PC-9 (cell line): ENCODE data around the gene ABI2. TPM values are rescaled to one million over a fixed set of nuclear protein-coding genes. Genes with fewer than 3 reads are reported as not detected.

Experiments used
- BruUV-seq: library from RNA; stranded (reverse); fragments of 400-500 nt; replicated peaks from 2 replicates; lab custom pipeline; 2021; lab: Mats Ljungman, UMichigan
- CTCF ChIA-PET: fragments of 300-600 bp; sonication (Branson Sonifier 250); formaldehyde crosslinking; loops from one replicate; lab custom pipeline; 2022; ENCODE audit warnings: antibody characterized with exemption; lab: Charles Lee
- POLR2A ChIA-PET: fragments of 300-600 bp; sonication (Branson Sonifier 250); formaldehyde crosslinking; loops from one replicate; lab custom pipeline; 2022; ENCODE audit warnings: antibody characterized with exemption; ENCODE audit not compliant: unreplicated experiment; lab: Charles Lee
- DNase-seq, 2 experiments: peaks; one replicate each; pipeline versions ENCODE4 v3.0.0 to v3.0.0-alpha.2; 2015 to 2022; ENCODE audit warnings: mixed read lengths in 1 of 2
- H2AFZ ChIP-seq: fragments of 200-600 bp; sonication (generic); 2 replicates; pipeline ENCODE4 v1.8.1; 2017; ENCODE audit warnings: antibody characterized with exemption
- H3F3A ChIP-seq: fragments of 200-600 bp; sonication (generic); 2 replicates; pipeline ENCODE4 v1.8.1; 2017; ENCODE audit warnings: antibody characterized with exemption, mild to moderate bottlenecking, low read depth; ENCODE audit not compliant: insufficient read depth
- H3K27ac ChIP-seq: fragments of 200-600 bp; sonication (generic); 2 replicates; pipeline ENCODE4 v1.6.1; 2016; ENCODE audit warnings: mixed run types
- H3K27me3 ChIP-seq: fragments of 200-600 bp; sonication (generic); 2 replicates; pipeline ENCODE4 v1.6.1; 2016; ENCODE audit warnings: low read depth, mixed run types; ENCODE audit not compliant: insufficient read depth
- H3K36me3 ChIP-seq: fragments of 200-600 bp; sonication (generic); 2 replicates; pipeline ENCODE4 v1.6.1; 2016; ENCODE audit warnings: low read depth, mixed run types
- H3K4me1 ChIP-seq: fragments of 200-600 bp; sonication (generic); replicated peaks from 2 replicates; pipeline ENCODE4 v1.6.1; 2016; ENCODE audit warnings: mixed run types; ENCODE audit not compliant: insufficient read depth
- H3K4me2 ChIP-seq: fragments of 200-600 bp; sonication (generic); 2 replicates; pipeline ENCODE4 v1.6.1; 2017; ENCODE audit warnings: mixed run types
- H3K4me3 ChIP-seq: fragments of 200-600 bp; sonication (generic); 2 replicates; pipeline ENCODE4 v1.6.1; 2016; ENCODE audit warnings: mixed run types
- H3K79me2 ChIP-seq: fragments of 200-600 bp; sonication (generic); 2 replicates; pipeline ENCODE4 v1.6.1; 2017; ENCODE audit warnings: low read depth, mixed run types
- H3K9me2 ChIP-seq: fragments of 200-600 bp; sonication (generic); 2 replicates; pipeline ENCODE4 v1.8.1; 2017; ENCODE audit warnings: mild to moderate bottlenecking; ENCODE audit not compliant: insufficient read depth
- H3K9me3 ChIP-seq: fragments of 200-600 bp; sonication (generic); 2 replicates; pipeline ENCODE4 v1.8.1; 2016; ENCODE audit warnings: low read depth; ENCODE audit not compliant: insufficient read depth
- H4K20me1 ChIP-seq: fragments of 200-600 bp; sonication (generic); 2 replicates; pipeline ENCODE4 v1.8.1; 2017; ENCODE audit not compliant: insufficient read depth
- EZH2 ChIP-seq: fragments of 200-600 bp; sonication (generic); IDR thresholded peaks from 2 replicates; pipeline ENCODE4 v1.8.0; 2017; ENCODE audit warnings: antibody characterized with exemption, low read depth
- intact Hi-C: fragments of 100-400 bp; cut with micrococcal nuclease; formaldehyde crosslinking; loops from one replicate; pipeline ENCODE4 v1.10.0; 2022; ENCODE audit not compliant: unreplicated experiment
- total RNA-seq: library from RNA; stranded (reverse); gene quantifications from 2 replicates; pipeline ENCODE4 v1.2.3, GENCODE V29; 2021
- TF ChIP-seq, protein P1 (sequence below): fragments of 200-600 bp; sonication (generic); conservative IDR thresholded peaks from 2 replicates; pipeline ENCODE4 v1.6.1; 2017; ENCODE audit warnings: mixed run types, antibody characterized with exemption, mild to moderate bottlenecking, moderate library complexity

Gene ABI2
- total RNA-seq, 1 experiment from 2014 or later, result 54.3 TPM

GRCh38 chr2:203489531-203489930, 161.3 kb downstream of the ABI2 start:
- ChIA-PET POLR2A (no interaction called here), CTCF (no interaction called here)
- no peaks in the 10 kb centered on the region for H3K9me2 ChIP-seq
- H3K27ac ChIP-seq, result no peak overlapping the region
- BruUV-seq, result no TSS peak
- peaks cover 15% of the 10 kb centered on the region for H3K4me1 ChIP-seq
- no peaks in the 10 kb centered on the region for H3K27me3 ChIP-seq
- no peak overlapping the region for H3K4me3 ChIP-seq
- DNase-seq, result no peak
- intact Hi-C loops, result no loop called here
- no peaks in the 10 kb centered on the region for H3K79me2 ChIP-seq
- H3K4me2 ChIP-seq, result no peak overlapping the region
- no peak overlapping the region for H2AFZ ChIP-seq
- H4K20me1 ChIP-seq, result no peaks in the 10 kb centered on the region
- H3K9me3 ChIP-seq, result no peaks in the 10 kb centered on the region
- TF ChIP-seq, protein P1, sequence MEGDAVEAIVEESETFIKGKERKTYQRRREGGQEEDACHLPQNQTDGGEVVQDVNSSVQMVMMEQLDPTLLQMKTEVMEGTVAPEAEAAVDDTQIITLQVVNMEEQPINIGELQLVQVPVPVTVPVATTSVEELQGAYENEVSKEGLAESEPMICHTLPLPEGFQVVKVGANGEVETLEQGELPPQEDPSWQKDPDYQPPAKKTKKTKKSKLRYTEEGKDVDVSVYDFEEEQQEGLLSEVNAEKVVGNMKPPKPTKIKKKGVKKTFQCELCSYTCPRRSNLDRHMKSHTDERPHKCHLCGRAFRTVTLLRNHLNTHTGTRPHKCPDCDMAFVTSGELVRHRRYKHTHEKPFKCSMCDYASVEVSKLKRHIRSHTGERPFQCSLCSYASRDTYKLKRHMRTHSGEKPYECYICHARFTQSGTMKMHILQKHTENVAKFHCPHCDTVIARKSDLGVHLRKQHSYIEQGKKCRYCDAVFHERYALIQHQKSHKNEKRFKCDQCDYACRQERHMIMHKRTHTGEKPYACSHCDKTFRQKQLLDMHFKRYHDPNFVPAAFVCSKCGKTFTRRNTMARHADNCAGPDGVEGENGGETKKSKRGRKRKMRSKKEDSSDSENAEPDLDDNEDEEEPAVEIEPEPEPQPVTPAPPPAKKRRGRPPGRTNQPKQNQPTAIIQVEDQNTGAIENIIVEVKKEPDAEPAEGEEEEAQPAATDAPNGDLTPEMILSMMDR, result no peak
- TF ChIP-seq EZH2, result no peak
- H3K36me3 ChIP-seq, result peaks cover 4% of the 10 kb centered on the region; the same call in 1 of the 2 replicates
- H3F3A ChIP-seq, result 0 out of 2 replicates have a peak, but pooled peaks cover 9% of the 10 kb centered on the region

DNA sequence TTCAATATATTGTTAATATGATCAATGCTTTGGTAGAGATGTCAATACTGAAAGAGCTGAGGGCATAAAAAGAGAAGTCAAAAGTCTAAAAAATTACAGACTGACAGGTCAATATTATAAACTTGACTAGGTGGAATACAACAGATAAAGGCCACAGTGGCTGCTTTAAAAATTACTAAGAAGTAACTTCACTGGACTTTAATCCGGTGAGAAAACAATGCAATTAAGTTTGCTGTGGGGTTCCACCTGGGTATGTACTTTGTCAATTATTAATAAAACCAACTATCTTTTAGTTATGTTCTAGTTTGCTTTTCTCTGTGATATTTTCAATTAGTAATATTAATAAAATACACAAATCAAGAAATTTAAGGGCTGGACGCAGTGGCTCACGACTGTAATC, 162.2 kb downstream of the ABI2 start:
- intact Hi-C loops, result no loop called here
- TF ChIP-seq EZH2, result no peak
- TF ChIP-seq, protein P1, result no peak
- Histone ChIP-seq H3K9me2 (no peaks in the 10 kb centered on the region), H3K79me2 (no peaks in the 10 kb centered on the region), H3F3A (0 out of 2 replicates have a peak, but pooled peaks cover 9% of the 10 kb centered on the region), H3K9me3 (no peaks in the 10 kb centered on the region), H3K27me3 (no peaks in the 10 kb centered on the region), H3K4me3 (no peak overlapping the region), H3K4me1 (peaks cover 15% of the 10 kb centered on the region), H3K27ac (no peak overlapping the region), H2AFZ (no peak overlapping the region), H3K4me2 (no peak overlapping the region), H3K36me3 (peaks cover 4% of the 10 kb centered on the region; the same call in 1 of the 2 replicates), H4K20me1 (no peaks in the 10 kb centered on the region)
- CTCF ChIA-PET, result no interaction called here
- POLR2A ChIA-PET, result no interaction called here
- no TSS peak for BruUV-seq
- no peak for DNase-seq

- peaks cover 4% of the 10 kb centered on the region; the same call in 1 of the 2 replicates for H3K36me3 ChIP-seq
- H3F3A ChIP-seq, result 0 out of 2 replicates have a peak, but pooled peaks cover 9% of the 10 kb centered on the region
- H3K27me3 ChIP-seq, result no peaks in the 10 kb centered on the region
- TF ChIP-seq EZH2, result no peak
- TF ChIP-seq, protein P1, result no peak
- no peaks in the 10 kb centered on the region; the same call in 1 of the 2 replicates for H3K79me2 ChIP-seq
- BruUV-seq, result no TSS peak
- H3K27ac ChIP-seq, result peak overlapping the region; percentile 62
- no peaks in the 10 kb centered on the region for H3K9me3 ChIP-seq
- H4K20me1 ChIP-seq, result no peaks in the 10 kb centered on the region
- no peak overlapping the region for H3K4me3 ChIP-seq
- H3K9me2 ChIP-seq, result no peaks in the 10 kb centered on the region
- ChIA-PET CTCF (no interaction called here), POLR2A (no interaction called here)
- no peak for DNase-seq
- H3K4me2 ChIP-seq, result no peak overlapping the region; the same call in 1 of the 2 replicates
- H2AFZ ChIP-seq, result no peak overlapping the region
- intact Hi-C loops, result no loop called here
- H3K4me1 ChIP-seq, result peaks cover 18% of the 10 kb centered on the region
Measured at GRCh38 chr2:203492965-203493364, 164.8 kb downstream of the ABI2 start.

Other genes starting within 250 kb of the ABI2 start
- 6.8 and 6.9 TPM in 2 replicates for gene CYP20A1, start 89.4 kb upstream of the ABI2 start, total RNA-seq
- 16.5 and 16.8 TPM in 2 replicates for gene RAPH1, start 206.9 kb downstream of the ABI2 start, total RNA-seq